ENCODE results near the gene SHISA7. TPM values are rescaled to one million over a fixed set of nuclear protein-coding genes. Genes with fewer than 3 reads are reported as not detected.

The SHISA7 gene
- total and polyA plus RNA-seq, 11 donors = not detected

DNA sequence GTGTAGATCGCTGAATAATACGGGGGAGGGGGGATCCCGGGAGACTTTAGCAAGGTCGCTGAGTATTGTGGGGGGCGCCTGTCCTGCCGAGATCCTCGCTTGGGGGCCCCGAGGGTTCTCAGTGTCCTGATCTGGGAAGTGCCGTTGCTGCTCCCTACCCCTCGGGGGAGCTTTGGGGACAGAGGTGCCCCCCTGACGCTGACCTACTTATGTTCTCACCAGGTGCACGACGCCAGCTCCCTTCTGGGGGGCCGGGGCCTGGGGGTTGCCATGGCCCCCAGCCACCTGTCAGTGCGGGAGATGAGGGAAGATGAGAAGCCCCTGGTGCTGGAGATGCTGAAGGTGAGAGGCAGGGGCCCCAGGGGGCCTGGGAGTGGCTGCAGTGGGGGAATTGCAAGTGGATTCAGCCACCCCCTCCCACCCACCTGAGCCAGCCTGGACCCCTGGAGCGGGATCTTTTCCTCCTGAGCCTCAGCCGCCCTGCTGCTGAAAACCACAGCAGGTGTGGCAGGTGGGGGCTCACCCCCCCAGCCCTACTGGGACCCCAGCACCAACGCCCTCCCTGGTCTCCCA lies 42.4 kb upstream of the SHISA7 start:
- WGBS, 4 donors = 29 to 54% (median 34%) methylated on average over 6 to 18 of the region's 18 CpGs
- Histone ChIP-seq H3K27ac (peak overlapping the region in 11 of 12 donors; percentile 64 to 98 (median 84)), H3K27me3 (peaks cover 0 to 6% (median 0%) of the 10 kb centered on the region in 9 donors), H3K4me3 (peak overlapping the region; percentile 29 to 69 (median 60)), H3K9me3 (no peaks in the 10 kb centered on the region), H3K36me3 (peaks cover 0 to 23% (median 10%) of the 10 kb centered on the region in 9 donors), H3K4me1 (peaks cover 7 to 65% (median 40%) of the 10 kb centered on the region in 12 donors)
- peak in 1 of 5 donors; percentile 38 for DNase-seq
- no peak for ATAC-seq
- intact Hi-C loops (cut with DNase I) = no loop called here
- TF ChIP-seq CTCF (IDR thresholded peaks at IDR 0.05) = no peak
- no peak for TF ChIP-seq POLR2A (IDR thresholded peaks at IDR 0.05)

- Histone ChIP-seq H3K9me3 (no peaks in the 10 kb centered on the region), H3K4me1 (peaks cover 7 to 65% (median 40%) of the 10 kb centered on the region in 12 donors), H3K36me3 (peaks cover 0 to 23% (median 10%) of the 10 kb centered on the region in 9 donors), H3K27me3 (peaks cover 0 to 6% (median 0%) of the 10 kb centered on the region in 9 donors), H3K4me3 (peak within 1 kb of the TSS; percentile 29 to 69 (median 60)), H3K27ac (peak within 1 kb of the TSS; percentile 65 to 98 (median 86))
- TF ChIP-seq POLR2A (IDR thresholded peaks at IDR 0.05) (peak in 1 of 2 donors; percentile 20), CTCF (IDR thresholded peaks at IDR 0.05) (no peak)
- intact Hi-C loops (cut with DNase I) = no loop called here
- ATAC-seq (peak in 3 of 4 donors; percentile 35 to 57 (median 39)), DNase-seq (peak; percentile 56 to 78 (median 69))
- 1 to 3% (median 2%) methylated on average over 29 to 78 of the region's 78 CpGs for WGBS, 4 donors
Observed at GRCh38 chr19:55484593-55485438, 41.7 kb upstream of the SHISA7 start, which contains the start of gene NAT14. Gene NAT14, plus strand, starts transcription at chr19:55485188. Its CDS starts 521 bp downstream, at chr19:55485709.

DNA sequence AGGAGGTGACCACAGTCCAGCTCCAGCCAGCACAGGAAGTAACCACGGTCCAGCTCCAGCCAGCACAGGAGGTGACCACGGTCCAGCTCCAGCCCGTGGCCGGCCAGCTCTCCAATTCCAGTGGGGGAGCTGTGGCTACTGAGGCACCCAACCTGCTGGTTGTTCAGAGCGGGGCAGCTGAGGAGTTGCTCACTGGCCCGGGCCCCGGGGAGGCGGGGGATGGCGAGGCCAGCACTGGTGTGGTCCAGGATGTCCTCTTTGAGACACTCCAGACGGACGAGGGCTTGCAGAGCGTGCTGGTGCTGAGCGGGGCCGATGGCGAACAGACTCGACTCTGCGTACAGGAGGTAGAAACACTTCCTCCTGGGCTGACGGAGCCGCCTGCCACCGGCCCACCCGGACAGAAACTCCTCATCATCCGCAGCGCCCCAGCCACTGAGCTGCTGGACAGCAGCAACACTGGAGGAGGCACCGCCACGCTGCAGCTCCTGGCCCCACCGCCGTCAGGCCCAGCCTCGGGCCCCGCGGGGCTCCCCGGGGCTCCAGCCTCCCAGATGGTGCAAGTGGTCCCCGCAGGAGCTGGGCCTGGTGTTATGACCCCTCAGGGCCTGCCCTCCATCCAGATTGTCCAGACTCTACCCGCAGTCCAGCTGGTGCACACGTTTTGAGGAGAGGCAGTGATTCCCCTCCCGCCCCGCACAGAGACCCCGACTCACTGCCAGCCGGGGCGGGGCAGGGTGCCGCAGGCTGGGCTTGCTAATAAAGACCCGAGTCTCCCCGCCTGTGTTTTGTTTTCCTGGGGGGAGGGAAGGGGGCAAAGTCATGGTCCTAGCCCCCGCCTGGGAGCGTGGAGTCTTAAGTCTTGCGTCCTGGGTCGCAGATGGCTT lies 40.8 kb upstream of the SHISA7 start:
- DNase-seq (peak in 2 of 5 donors; percentile 27 to 29), ATAC-seq (no peak)
- peak overlapping the region in 7 of 12 donors; percentile 81 to 98 (median 90) for H3K27ac ChIP-seq
- H3K4me1 ChIP-seq = peaks cover 7 to 66% (median 40%) of the 10 kb centered on the region in 12 donors
- H3K27me3 ChIP-seq = peaks cover 0 to 6% (median 0%) of the 10 kb centered on the region in 9 donors
- intact Hi-C loops (cut with DNase I) = no loop called here
- TF ChIP-seq CTCF (IDR thresholded peaks at IDR 0.05) (no peak), POLR2A (IDR thresholded peaks at IDR 0.05) (no peak)
- H3K36me3 ChIP-seq = peaks cover 0 to 23% (median 10%) of the 10 kb centered on the region in 9 donors
- H3K9me3 ChIP-seq = no peaks in the 10 kb centered on the region
- peak overlapping the region in 10 of 12 donors; percentile 49 to 69 (median 60) for H3K4me3 ChIP-seq
- WGBS, 4 donors = 58 to 69% (median 65%) methylated on average over 35 to 46 of the region's 46 CpGs

All from heart left ventricle (tissue), 16 donors.